ENCODE measurements around the gene RNGTT.

GRCh38 chr6:88871498-88871897 is 91.9 kb downstream of the RNGTT start:
- no peak for TF ChIP-seq CTCF (IDR thresholded peaks at IDR 0.05)
- no peak for TF ChIP-seq POLR2A (IDR thresholded peaks at IDR 0.05)
- TF ChIP-seq EP300 (IDR thresholded peaks at IDR 0.05): no peak
